Measurements from ENCODE around the gene RPL28.

DNA sequence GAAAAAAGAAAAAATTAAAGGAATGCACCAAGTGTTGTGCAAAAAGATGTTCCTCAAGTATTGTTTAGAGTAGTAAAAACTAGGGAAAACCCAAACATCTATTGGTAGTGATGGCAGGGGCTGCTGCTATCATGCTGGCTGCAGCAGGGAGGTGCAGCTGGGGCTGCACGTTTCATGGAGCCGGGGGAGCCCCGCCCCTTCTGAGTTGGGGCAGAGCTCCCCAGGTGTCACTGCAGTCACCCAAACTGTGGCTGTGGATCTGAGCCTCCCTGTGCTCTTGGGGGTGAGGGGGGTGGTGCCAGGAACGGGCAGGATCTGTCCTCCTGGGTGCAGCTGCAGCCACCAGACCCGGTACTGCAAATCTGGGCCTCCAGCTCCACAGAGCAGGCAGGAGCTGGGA, 33.4 kb downstream of the RPL28 start:
- TF ChIP-seq, protein P1, sequence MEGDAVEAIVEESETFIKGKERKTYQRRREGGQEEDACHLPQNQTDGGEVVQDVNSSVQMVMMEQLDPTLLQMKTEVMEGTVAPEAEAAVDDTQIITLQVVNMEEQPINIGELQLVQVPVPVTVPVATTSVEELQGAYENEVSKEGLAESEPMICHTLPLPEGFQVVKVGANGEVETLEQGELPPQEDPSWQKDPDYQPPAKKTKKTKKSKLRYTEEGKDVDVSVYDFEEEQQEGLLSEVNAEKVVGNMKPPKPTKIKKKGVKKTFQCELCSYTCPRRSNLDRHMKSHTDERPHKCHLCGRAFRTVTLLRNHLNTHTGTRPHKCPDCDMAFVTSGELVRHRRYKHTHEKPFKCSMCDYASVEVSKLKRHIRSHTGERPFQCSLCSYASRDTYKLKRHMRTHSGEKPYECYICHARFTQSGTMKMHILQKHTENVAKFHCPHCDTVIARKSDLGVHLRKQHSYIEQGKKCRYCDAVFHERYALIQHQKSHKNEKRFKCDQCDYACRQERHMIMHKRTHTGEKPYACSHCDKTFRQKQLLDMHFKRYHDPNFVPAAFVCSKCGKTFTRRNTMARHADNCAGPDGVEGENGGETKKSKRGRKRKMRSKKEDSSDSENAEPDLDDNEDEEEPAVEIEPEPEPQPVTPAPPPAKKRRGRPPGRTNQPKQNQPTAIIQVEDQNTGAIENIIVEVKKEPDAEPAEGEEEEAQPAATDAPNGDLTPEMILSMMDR (IDR thresholded peaks at IDR 0.05): no peak
- no peak for TF ChIP-seq POLR2A (IDR thresholded peaks at IDR 0.05)
